ENCODE results near the gene PVRIG.
"Not testable (repeated sequence)": the region's sequence is repeated elsewhere in the genome, so short reads cannot be mapped to it uniquely, and the experiment has no call there.

PVRIG gene

GRCh38 chr7:100267648-100268047, 47.9 kb downstream of the PVRIG start:
- Histone ChIP-seq H3K4me3 (ENCODE audit: low read length) (no peak overlapping the region), H3K4me1 (ENCODE audit: control insufficient read depth, insufficient read depth, low read length) (no peaks in the 10 kb centered on the region), H3K36me3 (ENCODE audit: control insufficient read depth, insufficient read depth, low read length, severe bottlenecking) (no peaks in the 10 kb centered on the region), H3K27me3 (replicated peaks; ENCODE audit: control insufficient read depth, insufficient read depth, low read length) (no peaks in the 10 kb centered on the region), H3K9ac (ENCODE audit: low read length) (no peak overlapping the region), H3K9me3 (ENCODE audit: control insufficient read depth, low read length) (no peaks in the 10 kb centered on the region)
- no peak for DNase-seq (ENCODE audit: low read depth)

DNA sequence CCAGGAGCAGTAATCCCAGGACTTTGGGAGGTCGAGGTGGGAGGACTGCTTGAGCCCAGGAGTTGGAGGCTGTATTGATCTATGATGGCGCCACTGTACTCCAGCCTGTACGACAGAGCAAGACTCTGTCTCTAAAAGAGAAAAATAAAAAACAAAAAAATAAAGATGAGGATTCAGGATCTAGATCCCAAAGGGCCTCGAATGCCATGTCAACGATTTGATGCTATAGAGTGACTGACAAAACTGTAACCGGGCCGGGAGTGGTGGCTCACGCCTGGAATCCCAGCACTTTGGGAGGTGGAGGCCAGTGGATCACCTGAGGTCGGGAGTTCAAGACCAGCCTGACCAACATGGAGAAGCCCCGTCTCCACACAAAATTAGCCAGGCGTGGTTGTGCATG, 49.1 kb downstream of the PVRIG start:
- not testable (repeated sequence) for H3K27me3 ChIP-seq (replicated peaks; ENCODE audit: control insufficient read depth, insufficient read depth, low read length); DNase-seq (ENCODE audit: low read depth); H3K9me3 ChIP-seq (ENCODE audit: control insufficient read depth, low read length); H3K4me1 ChIP-seq (ENCODE audit: control insufficient read depth, insufficient read depth, low read length); H3K9ac ChIP-seq (ENCODE audit: low read length); H3K4me3 ChIP-seq (ENCODE audit: low read length); H3K36me3 ChIP-seq (ENCODE audit: control insufficient read depth, insufficient read depth, low read length, severe bottlenecking)

GRCh38 chr7:100269306-100270045, 49.7 kb downstream of the PVRIG start:
- not testable (repeated sequence) for DNase-seq (ENCODE audit: low read depth)

DNA sequence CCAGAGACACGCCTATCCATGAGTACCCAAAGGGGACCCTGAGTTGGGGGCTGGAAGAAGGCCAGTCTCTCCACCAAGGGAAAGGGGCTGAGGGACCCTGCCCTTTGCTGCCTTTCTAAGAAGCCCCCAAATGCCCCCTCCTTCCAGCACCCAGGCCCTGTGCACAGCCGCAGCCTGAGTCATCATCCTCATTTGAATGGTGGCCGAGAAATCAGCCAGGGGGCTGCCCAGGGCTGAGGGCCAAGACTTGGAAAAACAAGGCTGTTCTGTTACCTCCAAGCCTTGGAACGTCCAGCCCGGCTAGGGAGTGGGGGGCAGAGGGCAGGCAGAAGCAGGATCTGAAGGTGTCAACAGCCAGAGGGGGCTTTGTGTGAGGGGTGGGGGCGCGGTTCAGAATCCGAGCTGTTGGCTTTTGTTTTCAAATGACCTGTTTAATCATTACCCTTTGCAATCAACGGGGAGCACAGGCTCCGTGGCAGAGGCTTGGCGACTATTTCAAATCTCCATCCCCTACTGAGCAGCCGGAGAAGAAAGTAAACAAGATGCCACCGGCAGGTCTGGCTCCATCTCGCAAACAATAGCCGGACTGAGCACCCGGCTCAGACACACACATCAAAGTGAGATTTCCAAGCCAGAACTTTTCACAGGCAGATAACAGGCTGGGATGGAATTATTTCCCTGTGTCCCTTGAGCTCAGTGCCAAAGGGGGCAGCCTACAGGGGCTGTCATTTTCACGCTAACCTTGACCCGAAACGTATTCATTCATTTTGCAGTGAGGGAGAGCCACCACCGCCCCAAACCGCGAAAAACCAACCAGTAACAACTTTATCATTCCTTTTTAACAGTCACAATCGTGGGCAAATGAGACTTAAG, 50.5 kb downstream of the PVRIG start:
- not testable (repeated sequence) for H3K4me1 ChIP-seq (ENCODE audit: control insufficient read depth, insufficient read depth, low read length); H3K36me3 ChIP-seq (ENCODE audit: control insufficient read depth, insufficient read depth, low read length, severe bottlenecking); H3K9me3 ChIP-seq (ENCODE audit: control insufficient read depth, low read length); H3K27me3 ChIP-seq (replicated peaks; ENCODE audit: control insufficient read depth, insufficient read depth, low read length)
- DNase-seq (ENCODE audit: low read depth), result peak; percentile 24
- Histone ChIP-seq H3K9ac (ENCODE audit: low read length) (peak overlapping the region; percentile 47), H3K4me3 (ENCODE audit: low read length) (peak overlapping the region; percentile 61)

More at GRCh38 chr7:100269306-100270045, 49.7 kb downstream of the PVRIG start:
- H3K4me3 ChIP-seq (ENCODE audit: low read length); H3K9me3 ChIP-seq (ENCODE audit: control insufficient read depth, low read length); H3K4me1 ChIP-seq (ENCODE audit: control insufficient read depth, insufficient read depth, low read length); H3K27me3 ChIP-seq (replicated peaks; ENCODE audit: control insufficient read depth, insufficient read depth, low read length); H3K36me3 ChIP-seq (ENCODE audit: control insufficient read depth, insufficient read depth, low read length, severe bottlenecking); H3K9ac ChIP-seq (ENCODE audit: low read length): not testable (repeated sequence)
